Bone marrow (tissue), 2 donors: ENCODE measurements around the gene ARL2BP.
"Not testable (repeated sequence)": the region's sequence is repeated elsewhere in the genome, so short reads cannot be mapped to it uniquely, and the experiment has no call there.

Experiments
- DNase-seq, 2 donors: peaks; one replicate each; lab custom pipeline; 2025; lab: John Stamatoyannopoulos, UW

Gene ARL2BP

GRCh38 chr16:57244767-57245471 lies at the start of gene ARL2BP:
TSS of gene ARL2BP (plus strand) at chr16:57245259. CDS start at chr16:57245368, 109 bp downstream.
- peak; percentile 85 to 93 for DNase-seq

- DNase-seq, result no peak
These were observed 48.8 kb upstream of the ARL2BP start for GRCh38 chr16:57196286-57196685.

GRCh38 chr16:57196753-57197152 lies 48.3 kb upstream of the ARL2BP start:
- no peak for DNase-seq

- DNase-seq, result not testable (repeated sequence)
These were observed 44.7 kb upstream of the ARL2BP start for GRCh38 chr16:57200321-57200720.

- DNase-seq, result not testable (repeated sequence)
These were observed 44.1 kb upstream of the ARL2BP start for GRCh38 chr16:57200926-57201325.

- no peak for DNase-seq
These were observed 42.8 kb upstream of the ARL2BP start for GRCh38 chr16:57202095-57202886.

- no peak for DNase-seq
These were observed 41.6 kb upstream of the ARL2BP start for GRCh38 chr16:57203451-57203850.

GRCh38 chr16:57204675-57205074 lies 40.4 kb upstream of the ARL2BP start:
- no peak for DNase-seq

GRCh38 chr16:57208926-57209325 lies 36.1 kb upstream of the ARL2BP start:
- no peak for DNase-seq

- no peak for DNase-seq
These were observed 35.3 kb upstream of the ARL2BP start for GRCh38 chr16:57209780-57210179.

GRCh38 chr16:57213462-57213861 lies 31.6 kb upstream of the ARL2BP start:
- no peak for DNase-seq

- no peak for DNase-seq
These were observed 28.1 kb upstream of the ARL2BP start for GRCh38 chr16:57216968-57217367.

GRCh38 chr16:57223057-57223456 lies 22.0 kb upstream of the ARL2BP start:
- no peak for DNase-seq

GRCh38 chr16:57224651-57225335 lies 20.3 kb upstream of the ARL2BP start:
- no peak for DNase-seq

GRCh38 chr16:57225978-57226377 lies 19.1 kb upstream of the ARL2BP start:
- no peak for DNase-seq

GRCh38 chr16:57226701-57227621 lies 18.1 kb upstream of the ARL2BP start:
- no peak for DNase-seq

- DNase-seq, result no peak
These were observed 16.0 kb upstream of the ARL2BP start for GRCh38 chr16:57229079-57229478.

- DNase-seq, result no peak
These were observed 13.2 kb upstream of the ARL2BP start for GRCh38 chr16:57231821-57232350.

GRCh38 chr16:57233944-57234706 lies 10.9 kb upstream of the ARL2BP start:
- no peak for DNase-seq

GRCh38 chr16:57234707-57235092 lies 10.4 kb upstream of the ARL2BP start:
- no peak for DNase-seq
